NT2/D1 (cell line): ENCODE results near the gene BCOR.

Experiments used
- YY1 ChIP-seq: IDR thresholded peaks from 2 replicates; pipeline ENCODE4 v1.6.1; 2011; ENCODE audit not compliant: insufficient read length, insufficient read depth
- ZNF274 ChIP-seq: IDR thresholded peaks from 2 replicates; pipeline ENCODE4 v1.6.1; 2011; ENCODE audit warnings: mild to moderate bottlenecking, low read depth, low read length

- TF ChIP-seq ZNF274: no peak
- TF ChIP-seq YY1: no peak
Observed at GRCh38 chrX:40132751-40133150, 35.0 kb upstream of the BCOR start.
